Neural progenitor cell (in vitro differentiated cells): Measurements from ENCODE around the gene WDR33. TPM values are rescaled to one million over a fixed set of nuclear protein-coding genes. Genes with fewer than 3 reads are reported as not detected.

Source experiments
- DNase-seq: peaks from one replicate; pipeline ENCODE4 v3.0.0-alpha.2; 2016; ENCODE audit warnings: low spot score
- H2AFZ ChIP-seq: fragments of 200-600 bp; sonication (generic); replicated peaks from 2 replicates; pipeline ENCODE4 v1.6.1; 2016; ENCODE audit warnings: antibody characterized with exemption
- H3F3A ChIP-seq: fragments of 200-600 bp; sonication (generic); 2 replicates; pipeline ENCODE4 v1.6.1; 2016; ENCODE audit warnings: antibody characterized with exemption, low read depth
- H3K27ac ChIP-seq: fragments of 200-600 bp; sonication (generic); 2 replicates; pipeline ENCODE4 v1.5.1; 2016; ENCODE audit warnings: mild to moderate bottlenecking
- H3K27me3 ChIP-seq: fragments of 200-600 bp; sonication (generic); 2 replicates; pipeline ENCODE4 v1.6.1; 2016; ENCODE audit warnings: mild to moderate bottlenecking, moderate library complexity
- H3K36me3 ChIP-seq: fragments of 200-600 bp; sonication (generic); 2 replicates; pipeline ENCODE4 v1.5.1; 2016
- H3K4me1 ChIP-seq: fragments of 200-600 bp; sonication (generic); 2 replicates; pipeline ENCODE4 v1.6.1; 2016; ENCODE audit warnings: mixed run types
- H3K4me2 ChIP-seq: fragments of 200-600 bp; sonication (generic); 2 replicates; pipeline ENCODE4 v1.6.1; 2016
- H3K4me3 ChIP-seq: fragments of 200-600 bp; sonication (generic); 2 replicates; pipeline ENCODE4 v1.5.1; 2016
- H3K79me2 ChIP-seq: fragments of 200-600 bp; sonication (generic); 2 replicates; pipeline ENCODE4 v1.6.1; 2016; ENCODE audit warnings: low read depth
- H3K9ac ChIP-seq: fragments of 200-600 bp; sonication (generic); 2 replicates; pipeline ENCODE4 v1.6.1; 2016
- H3K9me3 ChIP-seq: fragments of 200-600 bp; sonication (generic); 2 replicates; pipeline ENCODE4 v1.5.1; 2016; ENCODE audit warnings: low read depth
- H4K20me1 ChIP-seq: fragments of 200-600 bp; sonication (generic); 2 replicates; pipeline ENCODE4 v1.6.1; 2016; ENCODE audit warnings: low read depth
- H3K27ac Mint-ChIP-seq: 3 replicates; pipeline ENCODE4 v1.8.0; 2021; ENCODE audit warnings: mixed read lengths
- H3K27me3 Mint-ChIP-seq: 2 replicates; pipeline ENCODE4 v1.8.0; 2022; ENCODE audit warnings: low read depth, mild to moderate bottlenecking, inconsistent platforms, moderate library complexity, mixed read lengths; ENCODE audit not compliant: insufficient read depth
- H3K36me3 Mint-ChIP-seq: 3 replicates; pipeline ENCODE4 v1.8.0; 2021; ENCODE audit warnings: mixed read lengths
- H3K4me1 Mint-ChIP-seq: 3 replicates; pipeline ENCODE4 v1.8.0; 2021; ENCODE audit warnings: mixed read lengths
- H3K4me3 Mint-ChIP-seq: 3 replicates; pipeline ENCODE4 v1.8.0; 2021; ENCODE audit warnings: mild to moderate bottlenecking, moderate library complexity, mixed read lengths
- H3K9me3 Mint-ChIP-seq: 3 replicates; pipeline ENCODE4 v1.8.0; 2020; ENCODE audit warnings: mixed read lengths
- EZH2 ChIP-seq: fragments of 200-600 bp; sonication (generic); IDR thresholded peaks from 2 replicates; pipeline ENCODE4 v1.6.1; 2017; ENCODE audit warnings: antibody characterized with exemption, mild to moderate bottlenecking, moderate library complexity
- EZH2phosphoT487 ChIP-seq: fragments of 200-600 bp; sonication (generic); IDR thresholded peaks from 2 replicates; pipeline ENCODE4 v1.6.1; 2017; ENCODE audit warnings: antibody characterized with exemption
- total RNA-seq: library from RNA; depleted of rRNA; stranded (reverse); fragments of >200 nt; gene quantifications from 2 replicates; pipeline ENCODE4 v1.2.3, GENCODE V29; 2015; ENCODE audit warnings: low replicate concordance
- TF ChIP-seq, protein P1 (sequence below): fragments of 200-600 bp; sonication (generic); IDR thresholded peaks from 2 replicates; pipeline ENCODE4 v1.5.1; 2017; ENCODE audit warnings: antibody characterized with exemption, mild to moderate bottlenecking

Gene WDR33
- total RNA-seq, 1 donor from 2014 or later, result 83.4 TPM

DNA sequence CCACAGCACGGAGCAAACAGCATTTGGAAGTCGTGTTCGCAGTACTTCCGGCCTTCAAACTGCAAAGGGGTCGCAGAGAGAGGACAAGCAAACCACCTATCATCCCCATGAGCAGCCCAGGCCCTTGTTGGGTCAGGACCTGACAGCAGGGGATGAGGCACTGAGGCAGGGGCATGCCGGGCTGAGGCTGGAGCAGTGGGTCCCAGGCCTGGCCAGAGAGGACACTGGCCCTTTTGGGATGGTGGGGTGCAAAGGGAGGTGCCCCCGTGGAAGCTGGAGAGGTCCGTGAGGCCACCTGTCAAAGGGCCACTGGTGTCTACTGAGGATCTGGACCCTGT lies 156.2 kb downstream of the WDR33 start:
- peak overlapping the region; percentile 93 for H3K27ac Mint-ChIP-seq

DNA sequence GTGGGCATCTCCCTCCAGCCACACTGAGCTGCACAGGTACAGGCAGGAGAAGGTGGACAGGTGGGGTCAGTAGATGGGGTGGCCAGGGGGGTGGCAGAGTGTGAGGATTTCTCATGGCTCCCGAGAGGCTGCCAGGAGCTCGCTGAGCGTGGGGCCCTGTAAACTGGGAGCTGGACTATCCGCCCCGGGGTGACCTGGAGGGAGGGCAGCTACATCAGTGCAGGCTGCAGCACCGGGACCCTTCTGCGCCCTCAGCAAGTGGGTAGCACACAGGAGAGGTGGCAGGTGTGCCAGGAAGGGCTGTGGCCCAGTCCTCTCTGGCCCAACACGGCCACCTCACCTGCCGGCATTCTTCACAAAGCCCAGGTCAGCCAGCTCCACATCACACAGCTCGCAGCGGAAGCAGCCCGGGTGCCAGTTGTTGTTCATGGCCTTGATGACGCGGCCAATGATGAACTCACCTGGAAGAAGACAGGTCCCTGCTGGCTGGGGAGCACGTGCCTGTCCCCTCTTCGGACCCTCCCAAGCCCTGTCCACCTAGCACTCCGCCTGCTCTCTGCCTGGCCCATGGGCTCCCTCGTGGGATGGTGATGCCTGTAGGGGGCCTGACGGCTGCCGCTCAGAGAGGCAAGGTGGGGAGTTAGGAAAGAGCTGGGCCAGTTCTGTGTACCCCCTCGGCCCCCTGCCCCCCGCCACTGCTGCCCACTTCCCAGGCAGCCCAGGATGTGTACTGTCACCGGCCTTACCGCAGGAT lies 156.7 kb downstream of the WDR33 start:
- Histone ChIP-seq H3K27ac (no peak overlapping the region), H4K20me1 (no peaks in the 10 kb centered on the region), H3K4me1 (peaks cover 16% of the 10 kb centered on the region), H3K9ac (no peak overlapping the region), H3F3A (peaks cover 12% of the 10 kb centered on the region), H3K27me3 (no peaks in the 10 kb centered on the region), H3K9me3 (no peaks in the 10 kb centered on the region), H3K4me3 (no peak overlapping the region), H2AFZ (no peak overlapping the region), H3K79me2 (no peaks in the 10 kb centered on the region), H3K36me3 (no peaks in the 10 kb centered on the region), H3K4me2 (peak overlapping the region; percentile 63)
- peaks cover 10% of the 10 kb centered on the region for H3K27me3 Mint-ChIP-seq
- H3K27ac Mint-ChIP-seq, result peak overlapping the region; percentile 98
- peaks cover 44% of the 10 kb centered on the region for H3K4me1 Mint-ChIP-seq
- no peaks in the 10 kb centered on the region for H3K9me3 Mint-ChIP-seq
- TF ChIP-seq EZH2phosphoT487, result no peak
- TF ChIP-seq, protein P1, sequence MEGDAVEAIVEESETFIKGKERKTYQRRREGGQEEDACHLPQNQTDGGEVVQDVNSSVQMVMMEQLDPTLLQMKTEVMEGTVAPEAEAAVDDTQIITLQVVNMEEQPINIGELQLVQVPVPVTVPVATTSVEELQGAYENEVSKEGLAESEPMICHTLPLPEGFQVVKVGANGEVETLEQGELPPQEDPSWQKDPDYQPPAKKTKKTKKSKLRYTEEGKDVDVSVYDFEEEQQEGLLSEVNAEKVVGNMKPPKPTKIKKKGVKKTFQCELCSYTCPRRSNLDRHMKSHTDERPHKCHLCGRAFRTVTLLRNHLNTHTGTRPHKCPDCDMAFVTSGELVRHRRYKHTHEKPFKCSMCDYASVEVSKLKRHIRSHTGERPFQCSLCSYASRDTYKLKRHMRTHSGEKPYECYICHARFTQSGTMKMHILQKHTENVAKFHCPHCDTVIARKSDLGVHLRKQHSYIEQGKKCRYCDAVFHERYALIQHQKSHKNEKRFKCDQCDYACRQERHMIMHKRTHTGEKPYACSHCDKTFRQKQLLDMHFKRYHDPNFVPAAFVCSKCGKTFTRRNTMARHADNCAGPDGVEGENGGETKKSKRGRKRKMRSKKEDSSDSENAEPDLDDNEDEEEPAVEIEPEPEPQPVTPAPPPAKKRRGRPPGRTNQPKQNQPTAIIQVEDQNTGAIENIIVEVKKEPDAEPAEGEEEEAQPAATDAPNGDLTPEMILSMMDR, result no peak
- no peak overlapping the region for H3K4me3 Mint-ChIP-seq
- no peaks in the 10 kb centered on the region for H3K36me3 Mint-ChIP-seq
- no peak for DNase-seq

More for the DNA sequence above, 156.2 kb downstream of the WDR33 start:
- Histone ChIP-seq H3K36me3 (no peaks in the 10 kb centered on the region), H3K79me2 (no peaks in the 10 kb centered on the region), H4K20me1 (no peaks in the 10 kb centered on the region), H3K4me2 (peak overlapping the region; percentile 63), H3K27ac (peak overlapping the region; percentile 73), H3K9me3 (no peaks in the 10 kb centered on the region), H2AFZ (no peak overlapping the region), H3K4me3 (no peak overlapping the region), H3K9ac (no peak overlapping the region), H3K4me1 (peaks cover 16% of the 10 kb centered on the region), H3K27me3 (no peaks in the 10 kb centered on the region), H3F3A (peaks cover 12% of the 10 kb centered on the region)
- H3K9me3 Mint-ChIP-seq, result no peaks in the 10 kb centered on the region
- H3K4me3 Mint-ChIP-seq, result peak overlapping the region; percentile 36
- TF ChIP-seq EZH2phosphoT487, result no peak
- TF ChIP-seq, protein P1, result no peak
- TF ChIP-seq EZH2, result no peak
- DNase-seq, result no peak
- H3K36me3 Mint-ChIP-seq, result no peaks in the 10 kb centered on the region
- H3K27me3 Mint-ChIP-seq, result peaks cover 8% of the 10 kb centered on the region
- H3K4me1 Mint-ChIP-seq, result peaks cover 41% of the 10 kb centered on the region

DNA sequence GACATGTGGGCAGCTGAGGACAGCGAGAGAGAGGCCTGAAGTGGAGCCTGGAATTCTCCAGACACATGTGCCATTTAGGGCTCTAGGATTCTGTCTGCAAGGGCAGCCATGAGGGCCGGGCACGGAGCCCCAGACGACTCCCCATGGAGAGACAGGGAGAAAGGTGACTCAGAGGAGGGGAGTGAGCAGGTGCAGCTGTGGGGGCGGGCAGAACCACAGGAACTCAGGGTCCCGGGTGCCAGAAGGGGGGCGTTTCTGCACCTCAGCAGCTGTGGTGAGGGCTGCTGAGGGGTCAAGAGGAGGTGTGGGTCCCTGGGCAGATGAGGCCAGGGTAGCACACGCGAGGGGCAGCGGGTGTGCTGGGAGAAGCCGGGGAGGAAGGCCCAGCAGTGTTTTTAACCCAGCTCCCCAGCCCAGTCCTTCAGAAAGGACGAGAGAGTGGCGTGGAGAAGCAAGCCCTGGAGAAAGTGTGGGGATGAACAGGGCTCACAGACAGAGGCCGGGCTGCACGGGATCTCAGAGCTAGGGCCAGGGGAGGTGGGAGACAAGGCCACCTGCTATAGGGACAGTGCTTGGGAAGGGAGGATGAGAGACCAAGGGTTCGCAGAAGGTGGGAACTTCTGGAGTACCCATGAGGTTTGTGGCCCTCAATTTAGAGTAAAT lies 157.4 kb downstream of the WDR33 start:
- H3K27ac Mint-ChIP-seq, result peak overlapping the region; percentile 98

More for the DNA sequence above, 157.4 kb downstream of the WDR33 start:
- Histone ChIP-seq H3K9me3 (no peaks in the 10 kb centered on the region), H3K27ac (no peak overlapping the region), H3K79me2 (no peaks in the 10 kb centered on the region), H3K4me3 (no peak overlapping the region), H2AFZ (no peak overlapping the region), H3K4me2 (no peak overlapping the region), H3K27me3 (no peaks in the 10 kb centered on the region), H3F3A (peaks cover 12% of the 10 kb centered on the region), H4K20me1 (no peaks in the 10 kb centered on the region), H3K4me1 (peaks cover 16% of the 10 kb centered on the region), H3K9ac (no peak overlapping the region), H3K36me3 (no peaks in the 10 kb centered on the region)
- DNase-seq, result no peak
- H3K36me3 Mint-ChIP-seq, result no peaks in the 10 kb centered on the region
- no peaks in the 10 kb centered on the region for H3K9me3 Mint-ChIP-seq
- H3K4me1 Mint-ChIP-seq, result peaks cover 44% of the 10 kb centered on the region
- no peak overlapping the region for H3K4me3 Mint-ChIP-seq
- TF ChIP-seq EZH2phosphoT487 (no peak), EZH2 (no peak)
- TF ChIP-seq, protein P1, result no peak
- H3K27me3 Mint-ChIP-seq, result peaks cover 8% of the 10 kb centered on the region
